ENCODE data around the gene MINK1.

- TF ChIP-seq POLR2AphosphoS5 (IDR thresholded peaks at IDR 0.05) (no peak), CTCF (IDR thresholded peaks at IDR 0.05) (no peak)
Measured at GRCh38 chr17:4827399-4827798, 5.7 kb upstream of the MINK1 start.

Measured in breast epithelium (tissue), 3 donors.